ENCODE data around the gene GDNF. TPM values are rescaled to one million over a fixed set of nuclear protein-coding genes. Genes with fewer than 3 reads are reported as not detected.
"Not testable (repeated sequence)": the region's sequence is repeated elsewhere in the genome, so short reads cannot be mapped to it uniquely, and the experiment has no call there.

The GDNF gene
- total RNA-seq, 1 experiment from 2014 or later = not detected

DNA sequence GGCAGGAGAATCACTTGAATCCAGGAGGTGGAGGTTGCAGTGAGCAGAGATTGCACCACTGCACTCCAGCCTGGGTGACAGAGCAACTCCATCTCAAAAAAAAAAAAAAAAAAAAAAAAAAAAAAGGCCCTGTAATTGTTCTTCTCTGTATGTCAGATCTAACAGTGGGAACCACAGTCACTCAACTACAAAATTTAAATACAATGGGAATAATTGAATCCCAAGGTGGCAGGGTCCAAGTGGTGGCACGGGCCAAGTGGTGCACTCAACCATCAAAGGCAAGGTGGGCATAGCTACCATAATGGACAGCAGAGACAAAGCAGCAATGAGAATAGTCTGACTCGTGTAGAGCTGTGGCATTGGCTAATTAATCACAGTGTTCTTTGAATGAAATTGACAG, 44.5 kb downstream of the GDNF start:
- BruUV-seq (replicated peaks); H3K27ac ChIP-seq (ENCODE audit: low read length): not testable (repeated sequence)

DNA sequence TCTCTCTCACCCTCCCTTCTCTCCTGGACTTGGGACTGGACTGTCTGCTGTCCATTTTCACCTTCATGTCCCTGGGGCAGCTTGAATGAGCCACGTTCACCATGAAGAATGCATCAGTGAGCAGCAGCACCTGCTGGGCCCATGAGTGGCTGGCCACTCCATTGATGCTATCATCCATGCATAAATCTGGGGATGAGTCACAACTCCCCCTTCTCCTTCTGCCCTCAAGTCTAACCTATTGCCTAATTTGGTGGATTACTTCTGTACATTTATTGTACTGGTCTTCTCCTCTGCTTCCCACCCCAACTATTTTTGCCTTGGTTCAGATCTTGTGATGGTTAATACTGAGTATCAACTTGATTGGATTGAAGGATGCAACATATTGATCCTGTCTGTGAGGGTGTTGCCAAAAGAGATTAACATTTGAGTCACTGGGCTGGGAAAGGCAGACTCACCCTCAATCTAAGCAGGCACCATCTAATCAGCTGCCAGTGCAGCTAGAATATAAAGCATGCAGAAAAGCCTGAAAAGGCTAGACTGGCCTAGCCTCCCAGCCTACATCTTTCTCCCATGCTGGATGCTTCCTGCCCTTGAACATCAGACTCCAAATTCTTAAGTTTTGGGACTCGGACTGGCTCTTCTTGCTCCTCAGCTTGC, 46.7 kb downstream of the GDNF start:
- no peaks in the 10 kb centered on the region for H3K36me3 ChIP-seq (ENCODE audit: control insufficient read depth, insufficient read depth, low read length)
- CTCF ChIA-PET = no interaction called here
- BruUV-seq (replicated peaks) = no TSS peak
- H3K4me1 ChIP-seq (ENCODE audit: control insufficient read depth, insufficient read depth, low read length) = no peaks in the 10 kb centered on the region
- in situ Hi-C loops (cut with HindIII; ENCODE audit: low pct_unique_long_range_greater_than_20kb, low sequenced_read_pairs) (no loop called here), intact Hi-C loops (cut with micrococcal nuclease; ENCODE audit: unreplicated experiment) (no loop called here)
- no peak overlapping the region for H3K4me3 ChIP-seq (ENCODE audit: low read depth in 2 of 2, low read length in 2 of 2)
- H3K9me3 ChIP-seq (ENCODE audit: control insufficient read depth, insufficient read depth, low read depth, low read length) = no peaks in the 10 kb centered on the region
- POLR2A ChIA-PET = no interaction called here
- DNase-seq (ENCODE audit: low read depth, low spot score) (no peak), ATAC-seq (no peak)
- TF ChIP-seq SIN3A (IDR thresholded peaks at IDR 0.05; ENCODE audit: borderline replicate concordance, insufficient read depth, low read depth, low read length) (no peak), CTCF (IDR thresholded peaks at IDR 0.05) (no peak), TCF7L2 (IDR thresholded peaks at IDR 0.05; ENCODE audit: low read depth, low read length) (no peak), POLR2AphosphoS5 (IDR thresholded peaks at IDR 0.05; ENCODE audit: low read depth, low read length) (no peak)
- TF ChIP-seq, protein P1, sequence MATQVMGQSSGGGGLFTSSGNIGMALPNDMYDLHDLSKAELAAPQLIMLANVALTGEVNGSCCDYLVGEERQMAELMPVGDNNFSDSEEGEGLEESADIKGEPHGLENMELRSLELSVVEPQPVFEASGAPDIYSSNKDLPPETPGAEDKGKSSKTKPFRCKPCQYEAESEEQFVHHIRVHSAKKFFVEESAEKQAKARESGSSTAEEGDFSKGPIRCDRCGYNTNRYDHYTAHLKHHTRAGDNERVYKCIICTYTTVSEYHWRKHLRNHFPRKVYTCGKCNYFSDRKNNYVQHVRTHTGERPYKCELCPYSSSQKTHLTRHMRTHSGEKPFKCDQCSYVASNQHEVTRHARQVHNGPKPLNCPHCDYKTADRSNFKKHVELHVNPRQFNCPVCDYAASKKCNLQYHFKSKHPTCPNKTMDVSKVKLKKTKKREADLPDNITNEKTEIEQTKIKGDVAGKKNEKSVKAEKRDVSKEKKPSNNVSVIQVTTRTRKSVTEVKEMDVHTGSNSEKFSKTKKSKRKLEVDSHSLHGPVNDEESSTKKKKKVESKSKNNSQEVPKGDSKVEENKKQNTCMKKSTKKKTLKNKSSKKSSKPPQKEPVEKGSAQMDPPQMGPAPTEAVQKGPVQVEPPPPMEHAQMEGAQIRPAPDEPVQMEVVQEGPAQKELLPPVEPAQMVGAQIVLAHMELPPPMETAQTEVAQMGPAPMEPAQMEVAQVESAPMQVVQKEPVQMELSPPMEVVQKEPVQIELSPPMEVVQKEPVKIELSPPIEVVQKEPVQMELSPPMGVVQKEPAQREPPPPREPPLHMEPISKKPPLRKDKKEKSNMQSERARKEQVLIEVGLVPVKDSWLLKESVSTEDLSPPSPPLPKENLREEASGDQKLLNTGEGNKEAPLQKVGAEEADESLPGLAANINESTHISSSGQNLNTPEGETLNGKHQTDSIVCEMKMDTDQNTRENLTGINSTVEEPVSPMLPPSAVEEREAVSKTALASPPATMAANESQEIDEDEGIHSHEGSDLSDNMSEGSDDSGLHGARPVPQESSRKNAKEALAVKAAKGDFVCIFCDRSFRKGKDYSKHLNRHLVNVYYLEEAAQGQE (IDR thresholded peaks at IDR 0.05; ENCODE audit: insufficient read depth in 1 of 2, low read depth in 2 of 2, low read length in 1 of 2) = no peak
- no peak overlapping the region for H3K27ac ChIP-seq (ENCODE audit: low read length)
- no peaks in the 10 kb centered on the region for H3K27me3 ChIP-seq (ENCODE audit: control insufficient read depth, insufficient read depth, low read length)

More for the DNA sequence above, 44.5 kb downstream of the GDNF start:
- POLR2A ChIA-PET; H3K27me3 ChIP-seq (ENCODE audit: control insufficient read depth, insufficient read depth, low read length); H3K9me3 ChIP-seq (ENCODE audit: control insufficient read depth, insufficient read depth, low read depth, low read length); H3K36me3 ChIP-seq (ENCODE audit: control insufficient read depth, insufficient read depth, low read length); in situ Hi-C loops (cut with HindIII; ENCODE audit: low pct_unique_long_range_greater_than_20kb, low sequenced_read_pairs); intact Hi-C loops (cut with micrococcal nuclease; ENCODE audit: unreplicated experiment); CTCF ChIA-PET; H3K4me1 ChIP-seq (ENCODE audit: control insufficient read depth, insufficient read depth, low read length); DNase-seq (ENCODE audit: low read depth, low spot score); H3K4me3 ChIP-seq (ENCODE audit: low read depth in 2 of 2, low read length in 2 of 2); ATAC-seq: not testable (repeated sequence)

DNA sequence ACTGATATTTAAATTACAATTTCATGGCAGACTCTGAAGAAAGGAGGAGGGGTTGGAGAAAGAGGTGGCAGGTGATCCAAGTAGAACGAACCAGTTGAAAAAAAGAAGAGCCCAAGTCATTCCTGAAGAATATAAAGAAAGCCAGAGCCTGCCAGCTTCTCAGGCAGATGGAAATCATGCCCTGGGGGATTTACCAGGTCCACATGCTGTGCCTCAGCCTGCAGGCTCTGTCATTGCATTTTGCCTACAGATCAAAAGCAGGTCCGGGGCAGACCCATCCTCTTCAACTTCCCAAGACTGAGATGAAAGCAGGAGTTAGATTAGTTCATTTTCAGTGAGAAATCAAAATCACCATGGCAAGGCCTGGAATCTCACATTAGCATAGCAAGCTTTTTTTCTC, 48.5 kb downstream of the GDNF start:
- ChIA-PET CTCF (no interaction called here), POLR2A (no interaction called here)
- H3K9me3 ChIP-seq (ENCODE audit: control insufficient read depth, insufficient read depth, low read depth, low read length) = no peaks in the 10 kb centered on the region
- BruUV-seq (replicated peaks) = no TSS peak
- DNase-seq (ENCODE audit: low read depth, low spot score) (no peak), ATAC-seq (no peak)
- in situ Hi-C loops (cut with HindIII; ENCODE audit: low pct_unique_long_range_greater_than_20kb, low sequenced_read_pairs) = no loop called here
- no peaks in the 10 kb centered on the region for H3K27me3 ChIP-seq (ENCODE audit: control insufficient read depth, insufficient read depth, low read length)
- no peaks in the 10 kb centered on the region for H3K4me1 ChIP-seq (ENCODE audit: control insufficient read depth, insufficient read depth, low read length)
- no peak overlapping the region for H3K4me3 ChIP-seq (ENCODE audit: low read depth in 2 of 2, low read length in 2 of 2)
- no peaks in the 10 kb centered on the region for H3K36me3 ChIP-seq (ENCODE audit: control insufficient read depth, insufficient read depth, low read length)
- intact Hi-C loops (cut with micrococcal nuclease; ENCODE audit: unreplicated experiment) = no loop called here
- TF ChIP-seq CTCF (IDR thresholded peaks at IDR 0.05) = no peak
- no peak for TF ChIP-seq SIN3A (IDR thresholded peaks at IDR 0.05; ENCODE audit: borderline replicate concordance, insufficient read depth, low read depth, low read length)
- no peak for TF ChIP-seq POLR2AphosphoS5 (IDR thresholded peaks at IDR 0.05; ENCODE audit: low read depth, low read length)
- TF ChIP-seq TCF7L2 (IDR thresholded peaks at IDR 0.05; ENCODE audit: low read depth, low read length) = no peak
- TF ChIP-seq, protein P1 (IDR thresholded peaks at IDR 0.05; ENCODE audit: insufficient read depth in 1 of 2, low read depth in 2 of 2, low read length in 1 of 2) = no peak
- no peak overlapping the region for H3K27ac ChIP-seq (ENCODE audit: low read length)

Data from Panc1 (cell line).